Uterus (tissue), 2 donors: Measurements from ENCODE around the gene INPP5B.

Experiments used
- POLR2A ChIP-seq, 2 donors: fragments of 450-650 bp; IDR thresholded peaks; one replicate each; pipeline ENCODE4 v1.6.1; 2016; ENCODE audit warnings: antibody characterized with exemption in 2 of 2, mild to moderate bottlenecking in 1 of 2, moderate library complexity in 1 of 2
- TF ChIP-seq, protein P1 (sequence below), 4 experiments: fragments of 200-600 bp in 2 of 4; fragments of 450-650 bp in 2 of 4; sonication (generic) in 2 of 4; IDR thresholded peaks; one replicate each; pipeline ENCODE4 v1.5.1; 2016 to 2019; ENCODE audit warnings: antibody characterized with exemption in 4 of 4, mild to moderate bottlenecking in 2 of 4, moderate library complexity in 1 of 4

DNA sequence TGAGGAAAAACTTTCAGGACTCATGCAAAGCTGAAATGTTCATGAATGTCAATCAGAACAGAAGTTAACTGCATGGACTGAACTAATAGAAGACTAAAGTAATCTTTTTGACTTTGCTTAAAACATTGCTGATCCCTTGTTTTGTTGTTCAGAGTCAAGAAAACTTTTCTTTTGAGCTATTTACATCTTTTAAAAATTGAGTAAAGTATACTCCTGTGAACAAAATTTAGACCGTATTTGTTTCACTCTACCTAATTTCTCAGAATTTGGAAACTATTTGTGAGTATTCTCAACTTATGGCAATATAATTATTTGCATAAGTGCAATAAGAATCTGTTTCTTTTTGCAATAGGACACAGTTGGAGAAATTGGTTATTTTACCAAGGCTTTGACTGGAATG is 41.1 kb downstream of the INPP5B start:
- TF ChIP-seq POLR2A (IDR thresholded peaks at IDR 0.05), result no peak
- TF ChIP-seq, protein P1, sequence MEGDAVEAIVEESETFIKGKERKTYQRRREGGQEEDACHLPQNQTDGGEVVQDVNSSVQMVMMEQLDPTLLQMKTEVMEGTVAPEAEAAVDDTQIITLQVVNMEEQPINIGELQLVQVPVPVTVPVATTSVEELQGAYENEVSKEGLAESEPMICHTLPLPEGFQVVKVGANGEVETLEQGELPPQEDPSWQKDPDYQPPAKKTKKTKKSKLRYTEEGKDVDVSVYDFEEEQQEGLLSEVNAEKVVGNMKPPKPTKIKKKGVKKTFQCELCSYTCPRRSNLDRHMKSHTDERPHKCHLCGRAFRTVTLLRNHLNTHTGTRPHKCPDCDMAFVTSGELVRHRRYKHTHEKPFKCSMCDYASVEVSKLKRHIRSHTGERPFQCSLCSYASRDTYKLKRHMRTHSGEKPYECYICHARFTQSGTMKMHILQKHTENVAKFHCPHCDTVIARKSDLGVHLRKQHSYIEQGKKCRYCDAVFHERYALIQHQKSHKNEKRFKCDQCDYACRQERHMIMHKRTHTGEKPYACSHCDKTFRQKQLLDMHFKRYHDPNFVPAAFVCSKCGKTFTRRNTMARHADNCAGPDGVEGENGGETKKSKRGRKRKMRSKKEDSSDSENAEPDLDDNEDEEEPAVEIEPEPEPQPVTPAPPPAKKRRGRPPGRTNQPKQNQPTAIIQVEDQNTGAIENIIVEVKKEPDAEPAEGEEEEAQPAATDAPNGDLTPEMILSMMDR (IDR thresholded peaks at IDR 0.05), result no peak
